HepG2 (cell line): Measurements from ENCODE around the gene CBX2. TPM values are rescaled to one million over a fixed set of nuclear protein-coding genes. Genes with fewer than 3 reads are reported as not detected.

Source experiments
- ATAC-seq: fragments of 200-7000 bp; cut with Tn5 transposase; 3 replicates; pipeline ENCODE4 v1.9.1; 2020; ENCODE audit warnings: mild to moderate bottlenecking, moderate library complexity
- BruUV-seq: library from RNA; stranded (reverse); fragments of 400-500 nt; replicated peaks from 2 replicates; lab custom pipeline; 2021; lab: Mats Ljungman, UMichigan
- CTCF ChIA-PET: fragments of 300-600 bp; formaldehyde crosslinking; extraction: SDS; loops from one replicate; lab custom pipeline; 2021; ENCODE audit warnings: low total read pairs, inconsistent platforms, low intra/inter-chr PET ratio; lab: Yijun Ruan, JAX
- POLR2A ChIA-PET: fragments of 350-600 bp; sonication (Branson Sonifier 250); formaldehyde crosslinking; loops from one replicate; lab custom pipeline; 2020; ENCODE audit warnings: antibody characterized with exemption, inconsistent platforms; lab: Yijun Ruan, JAX
- DNase-seq: peaks from one replicate; pipeline ENCODE4 v3.0.0-alpha.2; 2015; ENCODE audit warnings: low spot score
- FAIRE-seq: peaks from 3 replicates; lab custom pipeline; 2011; peaks lifted over from hg19 to GRCh38; lab: Jason Lieb, UNC
- H2AFZ ChIP-seq: one replicate; pipeline ENCODE4 v1.6.1; 2011; ENCODE audit warnings: low read length, inconsistent platforms
- H3K27ac ChIP-seq: fragments of 300-600 bp; 3 replicates; pipeline ENCODE4 v1.8.0; 2011; ENCODE audit warnings: mixed run types, mild to moderate bottlenecking, mixed read lengths, low read length, inconsistent platforms; ENCODE audit not compliant: insufficient read depth; ENCODE audit errors: extremely low read length
- H3K27me3 ChIP-seq, 2 experiments: fragments of 200-600 bp in 1 of 2; 2 replicates in 1 of 2; 3 replicates in 1 of 2; pipeline versions ENCODE4 v1.6.0 to v1.8.0; 2011; ENCODE audit warnings: low read length in 2 of 2, mild to moderate bottlenecking in 2 of 2, moderate library complexity in 2 of 2, inconsistent platforms in 1 of 2; ENCODE audit not compliant: insufficient read depth in 2 of 2, control insufficient read depth in 1 of 2
- H3K36me3 ChIP-seq, 2 experiments: fragments of 200-600 bp in 1 of 2; replicated peaks in 1 of 2; 2 replicates in 1 of 2; 3 replicates in 1 of 2; pipeline versions ENCODE4 v1.5.1 to v1.8.0; 2011; ENCODE audit warnings: low read length in 2 of 2, inconsistent platforms in 1 of 2; ENCODE audit not compliant: insufficient read depth in 2 of 2, control insufficient read depth in 1 of 2
- H3K4me1 ChIP-seq: 2 replicates; pipeline ENCODE4 v1.5.1; 2012; ENCODE audit warnings: low read length, inconsistent platforms; ENCODE audit not compliant: insufficient read depth
- H3K4me2 ChIP-seq: 2 replicates; pipeline ENCODE4 v1.6.0; 2011; ENCODE audit warnings: low read depth, low read length, inconsistent platforms
- H3K4me3 ChIP-seq, 3 experiments: fragments of 200-600 bp in 1 of 3; sonication (generic), shearing (Covaris generic) in 1 of 3; replicated peaks in 1 of 3; 2 replicates each; pipeline ENCODE4 v1.5.1; 2011 to 2016; ENCODE audit warnings: low read length in 3 of 3, inconsistent platforms in 2 of 3, low read depth in 2 of 3, mild to moderate bottlenecking in 2 of 3, control low read depth in 1 of 3, mixed read lengths in 1 of 3; ENCODE audit not compliant: insufficient read depth in 1 of 3
- H3K79me2 ChIP-seq: one replicate; pipeline ENCODE4 v1.6.1; 2011; ENCODE audit warnings: low read length, inconsistent platforms; ENCODE audit not compliant: insufficient read depth
- H3K9ac ChIP-seq: 2 replicates; pipeline ENCODE4 v1.6.0; 2011; ENCODE audit warnings: mild to moderate bottlenecking, low read depth, low read length, inconsistent platforms; ENCODE audit not compliant: insufficient read depth
- H3K9me3 ChIP-seq: 2 replicates; pipeline ENCODE4 v1.5.1; 2012; ENCODE audit warnings: mild to moderate bottlenecking, low read length
- H4K20me1 ChIP-seq: 2 replicates; pipeline ENCODE4 v1.6.0; 2011; ENCODE audit warnings: inconsistent platforms, mild to moderate bottlenecking, low read length, moderate library complexity; ENCODE audit not compliant: insufficient read depth
- AKNA ChIP-seq: sonication (generic); formaldehyde crosslinking; IDR thresholded peaks from 2 replicates; pipeline ENCODE4 v1.4.0; 2020; ENCODE audit warnings: missing genetic modification reagents, borderline replicate concordance
- CCDC6 ChIP-seq: sonication (generic); formaldehyde crosslinking; IDR thresholded peaks from 2 replicates; pipeline ENCODE4 v1.8.1; 2022; ENCODE audit warnings: mild to moderate bottlenecking, missing genetic modification reagents, moderate library complexity
- GPBP1L1 ChIP-seq: sonication (generic); formaldehyde crosslinking; IDR thresholded peaks from 2 replicates; pipeline ENCODE4 v1.5.0; 2020; ENCODE audit warnings: mild to moderate bottlenecking, missing genetic modification reagents
- HNRNPLL ChIP-seq: fragments of 200-400 bp; formaldehyde crosslinking; IDR thresholded peaks from 2 replicates; pipeline ENCODE4 v1.6.1; 2017; ENCODE audit warnings: mild to moderate bottlenecking, low read depth, low read length; ENCODE audit not compliant: poor library complexity, severe bottlenecking
- KDM5A ChIP-seq: fragments of 200-600 bp; sonication (generic); IDR thresholded peaks from 2 replicates; pipeline ENCODE4 v1.7.0; 2018; ENCODE audit warnings: antibody characterized with exemption, mild to moderate bottlenecking, low read length, borderline replicate concordance
- MIXL1 ChIP-seq: IDR thresholded peaks from 2 replicates; pipeline ENCODE4 v1.6.1; 2016
- MNT ChIP-seq: fragments of 450-650 bp; IDR thresholded peaks from 2 replicates; pipeline ENCODE4 v1.6.1; 2016
- PRPF4 ChIP-seq: fragments of 200-400 bp; formaldehyde crosslinking; IDR thresholded peaks from 2 replicates; pipeline ENCODE4 v1.6.1; 2016; ENCODE audit warnings: low read length, low read depth; ENCODE audit not compliant: poor library complexity, severe bottlenecking
- ZBTB2 ChIP-seq: sonication (generic); formaldehyde crosslinking; IDR thresholded peaks from 2 replicates; pipeline ENCODE4 v1.8.0; 2022; ENCODE audit warnings: low read depth, missing genetic modification reagents
- ZBTB8A ChIP-seq: sonication (generic); formaldehyde crosslinking; IDR thresholded peaks from 2 replicates; pipeline ENCODE4 v1.4.0; 2020; ENCODE audit warnings: mild to moderate bottlenecking, low read depth, missing genetic modification reagents, borderline replicate concordance
- ZNF350 ChIP-seq: sonication (generic); formaldehyde crosslinking; IDR thresholded peaks from 2 replicates; pipeline ENCODE4 v1.4.0; 2020; ENCODE audit warnings: mild to moderate bottlenecking, low read depth, missing genetic modification reagents, borderline replicate concordance
- ZNF788 ChIP-seq: sonication (generic); formaldehyde crosslinking; IDR thresholded peaks from 2 replicates; pipeline ENCODE4 v1.5.0; 2020; ENCODE audit warnings: mild to moderate bottlenecking, missing genetic modification reagents, borderline replicate concordance
- ZNF839 ChIP-seq: sonication (generic); formaldehyde crosslinking; IDR thresholded peaks from 2 replicates; pipeline ENCODE4 v1.4.0; 2020; ENCODE audit warnings: missing genetic modification reagents, mild to moderate bottlenecking, borderline replicate concordance
- WGBS: methylation state at CpG from one replicate; pipeline ENCODE4 v1.1.6; 2017; ENCODE audit warnings: low lambda C conversion rate; 5-methylcytosine and 5-hydroxymethylcytosine counted together
- in situ Hi-C: cut with HindIII; loops from 2 replicates; pipeline ENCODE4 v1.10.0; 2017; ENCODE audit warnings: low pct_unique_long_range_greater_than_20kb; ENCODE audit not compliant: extremely low pct_ligation_motif_present
- intact Hi-C: fragments of 100-400 bp; cut with micrococcal nuclease; formaldehyde crosslinking; loops from one replicate; pipeline ENCODE4 v1.10.0; 2022; ENCODE audit not compliant: unreplicated experiment
- polyA plus RNA-seq, 8 experiments: library from polyadenylated mRNA; depleted of rRNA in 3 of 8; stranded (reverse) in 7 of 8; unstranded in 1 of 8; fragments of >200 nt; fragmentation: Illumina TruSeq in 4 of 8; extraction: Trizol in 4 of 8; gene quantifications; 2 replicates each; pipeline versions ENCODE4 v1.2.1 to v1.2.3, GENCODE V29; 2011 to 2016; ENCODE audit warnings: low read depth in 4 of 8, missing spikeins in 1 of 8, mixed read lengths in 1 of 8; ENCODE audit not compliant: insufficient read depth in 1 of 8
- total RNA-seq, 5 experiments: library from RNA; depleted of rRNA; stranded (reverse); fragments of >200 nt; fragmentation: Illumina TruSeq; extraction: Trizol; gene quantifications; 2 replicates each; pipeline ENCODE4 v1.2.3, GENCODE V29; 2016; ENCODE audit warnings: low read depth in 1 of 5

CBX2 gene
- total and polyA plus RNA-seq, 2 of the 13 experiments (the other 11 are each of a cell fraction or from before 2014, with no cell fraction given) = 14.5 to 31.1 TPM

- no peak for TF ChIP-seq AKNA (CRISPR knock-in tag)
These were observed 37.5 kb upstream of the CBX2 start (continued) for GRCh38 chr17:79740413-79740812.

- ChIA-PET POLR2A (interaction anchor here (1.5 to 5.4 kb wide), 13 partner anchors 8 to 252 kb away, joined by 4 to 46 read pairs (median 8); partner anchors contain the start of genes CBX4 and CBX8), CTCF (interaction anchor here (1.3 kb wide), 1 partner anchor 94 kb away, joined by 4 read pairs; no protein-coding TSS in a partner anchor)
- BruUV-seq = no TSS peak
- H3K36me3 ChIP-seq = no peaks in the 10 kb centered on the region
- H2AFZ ChIP-seq = no peak overlapping the region
- no peak overlapping the region for H3K27ac ChIP-seq
- 22% methylated on average over 8 of the region's 10 CpGs for WGBS
- peak overlapping the region; percentile 96 for H3K4me2 ChIP-seq
- in situ Hi-C loops (no loop called here), intact Hi-C loops (loop anchor here (5.0 to 10.0 kb wide), 5 partner anchors 36 to 246 kb away; partner anchors contain the start of genes CBX2, CBX4 and CBX8)
- H3K27me3 ChIP-seq = peaks cover 6 to 7% of the 10 kb centered on the region in 2 experiments; a peak in 3 of 5 replicates
- H3K9me3 ChIP-seq = no peaks in the 10 kb centered on the region
- peaks cover 88% of the 10 kb centered on the region for H3K4me1 ChIP-seq
- no peak for FAIRE-seq
- ATAC-seq = no peak
- H3K4me3 ChIP-seq = peak overlapping the region; percentile 53 to 75 (median 56); a peak in 4 of 6 replicates
- 0 out of 2 replicates have a peak overlapping the region, but pooled peaks have one; percentile 21 for H3K9ac ChIP-seq
- no peaks in the 10 kb centered on the region for H3K79me2 ChIP-seq
- no peaks in the 10 kb centered on the region for H4K20me1 ChIP-seq
- DNase-seq = no peak
- TF ChIP-seq ZBTB2 (CRISPR knock-in tag) (no peak), HNRNPLL (no peak), CCDC6 (CRISPR knock-in tag) (no peak), ZNF350 (CRISPR knock-in tag) (no peak), PRPF4 (no peak), ZNF788 (CRISPR knock-in tag) (no peak), ZNF839 (CRISPR knock-in tag) (no peak), MIXL1 (CRISPR knock-in tag) (no peak), MNT (no peak), KDM5A (no peak), ZBTB8A (no peak), GPBP1L1 (CRISPR knock-in tag) (no peak)
These were observed 36.6 kb upstream of the CBX2 start for GRCh38 chr17:79741401-79741750.
